H1 (cell line): ENCODE results near the gene UNC13D. TPM values are rescaled to one million over a fixed set of nuclear protein-coding genes. Genes with fewer than 3 reads are reported as not detected.

Experiments
- CHD2 ChIP-seq: IDR thresholded peaks from 2 replicates; pipeline ENCODE4 v1.6.1; 2012; ENCODE audit warnings: low read length, improper control_type of control experiment
- polyA plus RNA-seq, 7 experiments: library from polyadenylated mRNA; depleted of rRNA in 3 of 7; stranded (reverse) in 5 of 7; unstranded in 2 of 7; fragments of >200 nt in 5 of 7; fragments of 200-250 nt in 2 of 7; gene quantifications; 1 replicate in 5 of 7; 2 replicates in 1 of 7; 4 replicates in 1 of 7; pipeline versions ENCODE4 v1.2.1 to v1.2.3, GENCODE V29; 2011 to 2013; ENCODE audit warnings: missing spikeins in 2 of 7, mixed read lengths in 2 of 7
- total RNA-seq: library from RNA; stranded (reverse); fragmentation: NEBNext Ultra II Directional; extraction: Animal tissue kit (Norgen Biotek cat#: 25700); gene quantifications from 2 replicates; pipeline ENCODE4 v1.2.1, GENCODE V29; 2021

Gene UNC13D
- total and polyA plus RNA-seq, 2 of the 8 experiments (the other 6 are each of a cell fraction or from before 2014, with no cell fraction given) = 3.6 to 8.4 TPM

DNA sequence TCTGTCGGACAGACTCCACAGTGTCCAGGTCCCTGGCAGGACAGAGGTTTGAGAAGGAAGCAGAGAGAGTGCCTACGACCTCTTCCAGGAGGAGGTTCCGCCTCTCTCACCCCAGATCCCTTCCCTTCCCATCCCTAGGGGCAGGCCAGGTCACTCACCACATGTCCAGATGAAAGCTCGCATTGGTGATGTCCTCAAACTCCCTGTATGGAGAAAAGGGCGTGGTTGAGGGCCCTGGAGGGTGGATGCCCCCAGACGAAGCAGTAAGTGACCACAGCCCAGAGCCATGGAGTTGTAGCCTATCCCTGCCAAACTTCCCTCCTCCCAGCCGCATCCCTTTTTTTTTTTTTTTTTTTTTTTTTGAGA lies 3.4 kb downstream of the UNC13D start (continued):
- TF ChIP-seq CHD2 = no peak
